Activated naive CD4-positive, alpha-beta T cell treated with anti-CD3 and anti-CD28 coated beads, Interleukin-2, amount 10 ng/mL, durations not matched to agents 7 days and 5 days (primary cell): ENCODE results near the gene CKS2.
A peak's percentile ranks its signal among the peaks of the same experiment; 100 is the strongest.
"Not testable (repeated sequence)": the region's sequence is repeated elsewhere in the genome, so short reads cannot be mapped to it uniquely, and the experiment has no call there.

Experiments used
- CTCF ChIA-PET: fragments of 350-600 bp; sonication (Branson Sonifier 250); formaldehyde crosslinking; loops from one replicate; lab custom pipeline; 2021; ENCODE audit warnings: antibody characterized with exemption; lab: Charles Lee
- DNase-seq: peaks from one replicate; pipeline ENCODE4 v3.0.0-alpha.2; 2020
- H3K27ac Mint-ChIP-seq: one replicate; pipeline ENCODE4 v1.8.0; 2021; ENCODE audit warnings: mild to moderate bottlenecking, moderate library complexity, mixed read lengths
- H3K27me3 Mint-ChIP-seq: one replicate; pipeline ENCODE4 v1.8.0; 2021; ENCODE audit warnings: mild to moderate bottlenecking, mixed read lengths
- H3K36me3 Mint-ChIP-seq: one replicate; pipeline ENCODE4 v1.8.0; 2021; ENCODE audit warnings: mixed read lengths
- H3K4me1 Mint-ChIP-seq: one replicate; pipeline ENCODE4 v1.8.0; 2021; ENCODE audit warnings: mixed read lengths
- H3K4me3 Mint-ChIP-seq: one replicate; pipeline ENCODE4 v1.8.0; 2021; ENCODE audit warnings: mild to moderate bottlenecking, moderate library complexity, mixed read lengths
- H3K9me3 Mint-ChIP-seq: one replicate; pipeline ENCODE4 v1.8.0; 2021; ENCODE audit warnings: mixed read lengths

Gene CKS2

GRCh38 chr9:89310475-89311345, at the start of gene CKS2:
Gene CKS2 (plus strand): TSS chr9:89311195. CDS start chr9:89311293, 98 bp downstream.
- Mint-ChIP-seq H3K4me1 (peaks cover 51% of the 10 kb centered on the region), H3K36me3 (peaks cover 42% of the 10 kb centered on the region), H3K27me3 (no peaks in the 10 kb centered on the region), H3K27ac (peak within 1 kb of the TSS; percentile 99), H3K4me3 (peak within 1 kb of the TSS; percentile 90), H3K9me3 (no peaks in the 10 kb centered on the region)
- CTCF ChIA-PET = no interaction called here
- peak; percentile 100 for DNase-seq

GRCh38 chr9:89273528-89274279, 37.3 kb upstream of the CKS2 start:
- peaks cover 41% of the 10 kb centered on the region for H3K9me3 Mint-ChIP-seq
- H3K27me3 Mint-ChIP-seq = peaks cover 30% of the 10 kb centered on the region
- no peak for DNase-seq
- H3K27ac Mint-ChIP-seq = no peak overlapping the region
- peaks cover 20% of the 10 kb centered on the region for H3K36me3 Mint-ChIP-seq
- no peak overlapping the region for H3K4me3 Mint-ChIP-seq
- H3K4me1 Mint-ChIP-seq = peaks cover 21% of the 10 kb centered on the region
- CTCF ChIA-PET = no interaction called here

- Mint-ChIP-seq H3K27me3 (peaks cover 30% of the 10 kb centered on the region), H3K9me3 (peaks cover 41% of the 10 kb centered on the region), H3K4me3 (no peak overlapping the region), H3K4me1 (peaks cover 30% of the 10 kb centered on the region), H3K27ac (no peak overlapping the region), H3K36me3 (peaks cover 20% of the 10 kb centered on the region)
- no peak for DNase-seq
- CTCF ChIA-PET = no interaction called here
These were observed 36.2 kb upstream of the CKS2 start for GRCh38 chr9:89274838-89275237.

GRCh38 chr9:89276040-89276439, 35.0 kb upstream of the CKS2 start:
- Mint-ChIP-seq H3K36me3 (peaks cover 20% of the 10 kb centered on the region), H3K9me3 (peaks cover 41% of the 10 kb centered on the region), H3K27me3 (peaks cover 30% of the 10 kb centered on the region), H3K4me1 (peaks cover 32% of the 10 kb centered on the region)
- H3K4me3 Mint-ChIP-seq, CTCF ChIA-PET, DNase-seq, H3K27ac Mint-ChIP-seq: not testable (repeated sequence)

GRCh38 chr9:89277043-89277442, 34.0 kb upstream of the CKS2 start:
- CTCF ChIA-PET = interaction anchor here (0.9 to 1.9 kb wide), 2 partner anchors 94 to 97 kb away, joined by 3 to 10 read pairs; no protein-coding TSS in a partner anchor
- H3K9me3 Mint-ChIP-seq = peaks cover 37% of the 10 kb centered on the region
- peaks cover 20% of the 10 kb centered on the region for H3K36me3 Mint-ChIP-seq
- peaks cover 37% of the 10 kb centered on the region for H3K4me1 Mint-ChIP-seq
- H3K4me3 Mint-ChIP-seq = no peak overlapping the region
- DNase-seq = peak; percentile 29
- peaks cover 35% of the 10 kb centered on the region for H3K27me3 Mint-ChIP-seq
- peak overlapping the region; percentile 69 for H3K27ac Mint-ChIP-seq

GRCh38 chr9:89277454-89277853, 33.5 kb upstream of the CKS2 start:
- Mint-ChIP-seq H3K9me3 (peaks cover 37% of the 10 kb centered on the region), H3K27me3 (peaks cover 38% of the 10 kb centered on the region), H3K36me3 (peaks cover 20% of the 10 kb centered on the region), H3K4me3 (no peak overlapping the region), H3K4me1 (peaks cover 38% of the 10 kb centered on the region), H3K27ac (peak overlapping the region; percentile 69)
- CTCF ChIA-PET = interaction anchor here (0.9 to 1.9 kb wide), 2 partner anchors 94 to 97 kb away, joined by 3 to 10 read pairs; no protein-coding TSS in a partner anchor
- DNase-seq = peak; percentile 63

- H3K4me3 Mint-ChIP-seq = no peak overlapping the region
- peaks cover 18% of the 10 kb centered on the region for H3K36me3 Mint-ChIP-seq
- DNase-seq = no peak
- CTCF ChIA-PET = interaction anchor here (0.7 to 1.9 kb wide), 10 partner anchors 14 to 685 kb away, joined by 3 to 10 read pairs (median 4); partner anchors contain the start of gene S1PR3
- H3K4me1 Mint-ChIP-seq = peaks cover 45% of the 10 kb centered on the region
- peaks cover 28% of the 10 kb centered on the region for H3K9me3 Mint-ChIP-seq
- H3K27ac Mint-ChIP-seq = no peak overlapping the region
- H3K27me3 Mint-ChIP-seq = peaks cover 48% of the 10 kb centered on the region
These were observed 32.4 kb upstream of the CKS2 start for GRCh38 chr9:89278551-89278950.

GRCh38 chr9:89278997-89279739, 31.8 kb upstream of the CKS2 start:
- CTCF ChIA-PET = interaction anchor here (0.7 to 1.9 kb wide), 10 partner anchors 15 to 686 kb away, joined by 3 to 10 read pairs (median 4); partner anchors contain the start of gene S1PR3
- peaks cover 23% of the 10 kb centered on the region for H3K9me3 Mint-ChIP-seq
- no peak overlapping the region for H3K4me3 Mint-ChIP-seq
- H3K27ac Mint-ChIP-seq = no peak overlapping the region
- no peak for DNase-seq
- peaks cover 48% of the 10 kb centered on the region for H3K27me3 Mint-ChIP-seq
- H3K36me3 Mint-ChIP-seq = peaks cover 15% of the 10 kb centered on the region
- H3K4me1 Mint-ChIP-seq = peaks cover 45% of the 10 kb centered on the region

GRCh38 chr9:89281106-89281505, 29.9 kb upstream of the CKS2 start:
- Mint-ChIP-seq H3K4me1 (peaks cover 44% of the 10 kb centered on the region), H3K36me3 (peaks cover 6% of the 10 kb centered on the region), H3K27ac (no peak overlapping the region), H3K9me3 (peaks cover 6% of the 10 kb centered on the region), H3K27me3 (peaks cover 36% of the 10 kb centered on the region), H3K4me3 (no peak overlapping the region)
- CTCF ChIA-PET = interaction anchor here (0.6 to 1.0 kb wide), 2 partner anchors 16 to 1745 kb away, joined by 3 read pairs; no protein-coding TSS in a partner anchor
- no peak for DNase-seq

- H3K36me3 Mint-ChIP-seq, H3K9me3 Mint-ChIP-seq, H3K27ac Mint-ChIP-seq, CTCF ChIA-PET: not testable (repeated sequence)
- H3K4me3 Mint-ChIP-seq = peak overlapping the region; percentile 12
- peaks cover 31% of the 10 kb centered on the region for H3K4me1 Mint-ChIP-seq
- H3K27me3 Mint-ChIP-seq = peaks cover 32% of the 10 kb centered on the region
- peak; percentile 41 for DNase-seq
These were observed 28.6 kb upstream of the CKS2 start for GRCh38 chr9:89282248-89282968.

- H3K27me3 Mint-ChIP-seq = peaks cover 32% of the 10 kb centered on the region
- no peaks in the 10 kb centered on the region for H3K9me3 Mint-ChIP-seq
- H3K27ac Mint-ChIP-seq = no peak overlapping the region
- H3K4me3 Mint-ChIP-seq = no peak overlapping the region
- DNase-seq = no peak
- CTCF ChIA-PET = no interaction called here
- H3K36me3 Mint-ChIP-seq = no peaks in the 10 kb centered on the region
- H3K4me1 Mint-ChIP-seq = peaks cover 22% of the 10 kb centered on the region
These were observed 26.9 kb upstream of the CKS2 start for GRCh38 chr9:89284076-89284475.

- H3K27me3 Mint-ChIP-seq = peaks cover 23% of the 10 kb centered on the region
- H3K27ac Mint-ChIP-seq = no peak overlapping the region
- H3K9me3 Mint-ChIP-seq = peaks cover 3% of the 10 kb centered on the region
- no peaks in the 10 kb centered on the region for H3K36me3 Mint-ChIP-seq
- CTCF ChIA-PET = no interaction called here
- no peaks in the 10 kb centered on the region for H3K4me1 Mint-ChIP-seq
- no peak for DNase-seq
- no peak overlapping the region for H3K4me3 Mint-ChIP-seq
These were observed 19.3 kb upstream of the CKS2 start for GRCh38 chr9:89291741-89292140.

- no peak for DNase-seq
- CTCF ChIA-PET = no interaction called here
- Mint-ChIP-seq H3K4me1 (no peaks in the 10 kb centered on the region), H3K36me3 (no peaks in the 10 kb centered on the region), H3K4me3 (no peak overlapping the region), H3K9me3 (peaks cover 3% of the 10 kb centered on the region), H3K27me3 (peaks cover 23% of the 10 kb centered on the region), H3K27ac (no peak overlapping the region)
These were observed 18.0 kb upstream of the CKS2 start for GRCh38 chr9:89293014-89293413.
